Uterine smooth muscle cell (primary cell): ENCODE data around the gene PNMA1. TPM values are rescaled to one million over a fixed set of nuclear protein-coding genes. Genes with fewer than 3 reads are reported as not detected.

Experiments used
- total RNA-seq: library from RNA; depleted of rRNA; stranded (reverse); fragments of >200 nt; gene quantifications from 2 replicates; pipeline ENCODE4 v1.2.3, GENCODE V29; 2014

PNMA1 gene
- total RNA-seq = 22.7 and 25.9 TPM in 2 replicates

GRCh38 chr14:73713803-73714655, at the start of gene PNMA1:
Gene PNMA1 (minus strand): TSS chr14:73714384. CDS start chr14:73713639, 745 bp downstream.

Other genes with a start within 250 kb of the PNMA1 start
- 19.9 and 22.5 TPM in 2 replicates for gene RIOX1, start 223.5 kb downstream of the PNMA1 start, total RNA-seq
- gene ACOT1, start 177.2 kb downstream of the PNMA1 start, total RNA-seq = 10.7 and 17.0 TPM in 2 replicates
- gene HEATR4, start 155.4 kb downstream of the PNMA1 start, total RNA-seq = under 0.01 TPM in 1 of 2 replicates, not detected in the other
- gene ACOT2, start 145.2 kb downstream of the PNMA1 start, total RNA-seq = 25.5 and 30.1 TPM in 2 replicates
- 0.22 and 1.00 TPM in 2 replicates for gene ACOT4, start 122.5 kb downstream of the PNMA1 start, total RNA-seq
- 0.12 TPM in 1 of 2 replicates, not detected in the other for gene ACOT6, start 101.9 kb downstream of the PNMA1 start, total RNA-seq
- gene DNAL1, start 69.4 kb downstream of the PNMA1 start, total RNA-seq = 8.0 and 9.7 TPM in 2 replicates
- gene PTGR2, start 137.4 kb upstream of the PNMA1 start, total RNA-seq = 6.0 and 11.2 TPM in 2 replicates
- gene ZNF410, start 172.5 kb upstream of the PNMA1 start, total RNA-seq = 101 and 103 TPM in 2 replicates
- 3.4 and 4.0 TPM in 2 replicates for gene FAM161B, start 235.7 kb upstream of the PNMA1 start, total RNA-seq
- gene COQ6, start 235.9 kb upstream of the PNMA1 start, total RNA-seq = 20.7 and 29.7 TPM in 2 replicates